ENCODE results near the gene BCL11A.

- TF ChIP-seq EZH2 (IDR thresholded peaks at IDR 0.05) (no peak), POLR2AphosphoS5 (IDR thresholded peaks at IDR 0.05; ENCODE audit: borderline replicate concordance, low read depth, low read length) (no peak)
These were observed 129.2 kb downstream of the BCL11A start for GRCh38 chr2:60424233-60424632.

All from SK-N-MC (cell line).